ENCODE measurements around the gene ERV3-1.
"Not testable (repeated sequence)": the region's sequence is repeated elsewhere in the genome, so short reads cannot be mapped to it uniquely, and the experiment has no call there.

Gene ERV3-1

DNA sequence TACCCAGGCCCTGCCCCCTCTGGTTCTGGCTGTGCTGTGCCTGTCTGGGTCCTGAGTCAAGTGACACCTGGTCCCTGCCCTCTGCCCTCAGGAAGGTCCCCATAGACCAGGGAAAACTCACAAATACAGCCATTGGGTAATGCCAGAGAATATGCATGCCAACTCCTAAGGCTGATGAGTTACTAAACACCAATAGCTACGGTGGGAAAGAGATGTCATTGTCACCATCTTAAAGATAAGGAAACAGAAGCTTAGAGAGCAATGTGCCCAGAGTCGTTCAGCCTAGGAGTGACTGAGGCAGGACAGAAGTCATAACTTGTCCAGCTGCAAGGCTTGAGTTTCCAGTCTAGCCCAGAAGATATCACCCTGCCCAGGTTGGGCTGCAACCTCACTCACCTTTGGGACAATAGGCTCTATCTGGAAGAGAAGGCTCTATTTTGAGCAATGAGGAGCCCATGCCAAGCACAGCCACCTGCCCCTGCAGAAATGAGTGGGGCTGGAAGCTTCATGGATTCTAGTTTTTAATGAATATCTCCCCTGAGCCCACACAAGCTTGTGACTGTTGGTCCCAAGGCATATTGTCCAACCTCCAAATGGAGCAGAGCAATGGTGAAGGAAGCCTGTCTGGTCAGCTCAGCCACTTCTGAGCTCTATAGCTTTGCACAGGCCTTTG lies 60.8 kb downstream of the ERV3-1 start:
- no peak for DNase-seq (ENCODE audit: low read depth in 4 of 4, low spot score in 1 of 4)

GRCh38 chr7:64944667-64945502 lies 61.6 kb downstream of the ERV3-1 start:
- DNase-seq (ENCODE audit: low read depth in 4 of 4, low spot score in 1 of 4), result not testable (repeated sequence)

All from stimulated activated CD4-positive, alpha-beta T cell treated with anti-CD3 and anti-CD28 coated beads, Interleukin-1b, Interleukin-23, amount 100 ng/mL, for 24 hours (primary cell).